RPMI8226 (cell line): ENCODE data around the gene ZRANB3.
"Not testable (repeated sequence)": the region's sequence is repeated elsewhere in the genome, so short reads cannot be mapped to it uniquely, and the experiment has no call there.

Experiments
- DNase-seq: peaks from one replicate; pipeline ENCODE4 v3.0.0-alpha.2; 2015

Gene ZRANB3

GRCh38 chr2:135121016-135121657, 409.9 kb downstream of the ZRANB3 start:
- DNase-seq = no peak

- no peak for DNase-seq
Measured at GRCh38 chr2:135119582-135119981, 411.4 kb downstream of the ZRANB3 start.

GRCh38 chr2:135113322-135113721, 417.7 kb downstream of the ZRANB3 start:
- no peak for DNase-seq

- not testable (repeated sequence) for DNase-seq
Measured at GRCh38 chr2:135105513-135106316, 425.3 kb downstream of the ZRANB3 start.

- no peak for DNase-seq
Measured at GRCh38 chr2:135103843-135104242, 427.2 kb downstream of the ZRANB3 start.

- no peak for DNase-seq
Measured at GRCh38 chr2:135099802-135100483, 431.1 kb downstream of the ZRANB3 start.

GRCh38 chr2:135097532-135098231, 433.3 kb downstream of the ZRANB3 start:
- no peak for DNase-seq

GRCh38 chr2:135096665-135097446, 434.2 kb downstream of the ZRANB3 start:
- no peak for DNase-seq

- DNase-seq = no peak
Measured at GRCh38 chr2:135095591-135095990, 435.4 kb downstream of the ZRANB3 start.

GRCh38 chr2:135094508-135094907, 436.5 kb downstream of the ZRANB3 start:
- DNase-seq = no peak

- DNase-seq = no peak
Measured at GRCh38 chr2:135093670-135094330, 437.2 kb downstream of the ZRANB3 start.

GRCh38 chr2:135093193-135093592, 437.8 kb downstream of the ZRANB3 start:
- DNase-seq = no peak

GRCh38 chr2:135091681-135092080, 439.3 kb downstream of the ZRANB3 start:
- DNase-seq = no peak

GRCh38 chr2:135089597-135089996, 441.4 kb downstream of the ZRANB3 start:
- not testable (repeated sequence) for DNase-seq
